Adipose tissue (tissue), 3 donors: ENCODE measurements around the gene FAM50B. TPM values are rescaled to one million over a fixed set of nuclear protein-coding genes. Genes with fewer than 3 reads are reported as not detected.

Experiments used
- polyA plus RNA-seq, 3 donors: library from polyadenylated mRNA; stranded (reverse); fragments of 200-250 nt; gene quantifications; one replicate each; pipeline ENCODE4 v1.2.3, GENCODE V29; 2013
- donor health status: healthy with polysubstance abuse.
- donor health status: Bipolar disorder and iron deficiency.
- donor health status: healthy.

The FAM50B gene
- polyA plus RNA-seq, 3 donors = 7.3 to 12.4 (median 9.2) TPM

Other genes starting within 250 kb of the FAM50B start
- gene PXDC1, start 97.7 kb upstream of the FAM50B start, polyA plus RNA-seq = 10 to 100 TPM in 2 of 3 donors, 1 to 10 TPM in 1; 9.3 to 75.2 (median 70.9) TPM
- under 1 TPM in 2 of 3 donors, not detected in 1; 0.11 to 0.31 TPM for gene FAM217A, start 229.8 kb downstream of the FAM50B start, polyA plus RNA-seq